Mesendoderm (in vitro differentiated cells): ENCODE data around the gene GSTO2.

Experiments used
- DNase-seq: peaks from one replicate; pipeline ENCODE4 v3.0.0; 2013
- H2AK5ac ChIP-seq: 2 replicates; pipeline ENCODE4 v1.6.1; 2013; ENCODE audit warnings: low read length, inconsistent platforms
- H2BK120ac ChIP-seq: 2 replicates; pipeline ENCODE4 v1.6.1; 2013; ENCODE audit warnings: low read depth, mild to moderate bottlenecking, low read length, moderate library complexity, mixed read lengths
- H2BK15ac ChIP-seq: replicated peaks from 2 replicates; pipeline ENCODE4 v1.6.1; 2013; ENCODE audit warnings: low read depth, mild to moderate bottlenecking, moderate library complexity
- H2BK5ac ChIP-seq: 2 replicates; pipeline ENCODE4 v1.6.1; 2013; ENCODE audit warnings: low read length, inconsistent platforms
- H3K18ac ChIP-seq: 2 replicates; pipeline ENCODE4 v1.6.1; 2013; ENCODE audit warnings: mild to moderate bottlenecking, low read length, mixed read lengths
- H3K23ac ChIP-seq: one replicate; pipeline ENCODE4 v1.6.1; 2013; ENCODE audit warnings: low read length
- H3K27ac ChIP-seq: 2 replicates; pipeline ENCODE4 v1.5.1; 2013; ENCODE audit warnings: low read depth, mild to moderate bottlenecking, inconsistent platforms, low read length, moderate library complexity
- H3K27me3 ChIP-seq: 2 replicates; pipeline ENCODE4 v1.6.1; 2013; ENCODE audit warnings: low read length, control low read depth, mild to moderate bottlenecking, inconsistent platforms; ENCODE audit not compliant: insufficient read depth, poor library complexity
- H3K36me3 ChIP-seq: 2 replicates; pipeline ENCODE4 v1.6.1; 2013; ENCODE audit warnings: low read length, inconsistent platforms; ENCODE audit not compliant: control insufficient read depth, insufficient read depth
- H3K4ac ChIP-seq: one replicate; pipeline ENCODE4 v1.6.1; 2013; ENCODE audit warnings: low read depth, mild to moderate bottlenecking, low read length, moderate library complexity
- H3K4me1 ChIP-seq: 2 replicates; pipeline ENCODE4 v1.6.1; 2013; ENCODE audit warnings: low read depth, low read length, inconsistent platforms; ENCODE audit not compliant: control insufficient read depth
- H3K4me2 ChIP-seq: 2 replicates; pipeline ENCODE4 v1.6.1; 2013; ENCODE audit warnings: low read length
- H3K4me3 ChIP-seq: 2 replicates; pipeline ENCODE4 v1.5.1; 2013; ENCODE audit warnings: mild to moderate bottlenecking, low read length
- H3K56ac ChIP-seq: one replicate; pipeline ENCODE4 v1.6.1; 2013; ENCODE audit warnings: low read length
- H3K79me1 ChIP-seq: 2 replicates; pipeline ENCODE4 v1.6.1; 2013; ENCODE audit warnings: low read length, inconsistent platforms
- H3K79me2 ChIP-seq: 2 replicates; pipeline ENCODE4 v1.6.1; 2013; ENCODE audit warnings: mild to moderate bottlenecking, low read length; ENCODE audit not compliant: control insufficient read depth, insufficient read depth
- H3K9ac ChIP-seq: 2 replicates; pipeline ENCODE4 v1.6.1; 2013; ENCODE audit warnings: low read length, inconsistent platforms
- H4K5ac ChIP-seq: one replicate; pipeline ENCODE4 v1.6.1; 2013; ENCODE audit warnings: low read length
- H4K8ac ChIP-seq: one replicate; pipeline ENCODE4 v1.6.1; 2013; ENCODE audit warnings: low read depth, mild to moderate bottlenecking, control low read depth, low read length, moderate library complexity
- WGBS: extraction: QIAGEN DNeasy Blood & Tissue Kit; methylation state at CpG from one replicate; pipeline ENCODE4 v1.1.7; 2013; ENCODE audit warnings: low lambda C conversion rate, missing lambda C conversion rate; ENCODE audit not compliant: insufficient coverage; ENCODE audit errors: extremely low coverage; 5-methylcytosine and 5-hydroxymethylcytosine counted together

Gene GSTO2

DNA sequence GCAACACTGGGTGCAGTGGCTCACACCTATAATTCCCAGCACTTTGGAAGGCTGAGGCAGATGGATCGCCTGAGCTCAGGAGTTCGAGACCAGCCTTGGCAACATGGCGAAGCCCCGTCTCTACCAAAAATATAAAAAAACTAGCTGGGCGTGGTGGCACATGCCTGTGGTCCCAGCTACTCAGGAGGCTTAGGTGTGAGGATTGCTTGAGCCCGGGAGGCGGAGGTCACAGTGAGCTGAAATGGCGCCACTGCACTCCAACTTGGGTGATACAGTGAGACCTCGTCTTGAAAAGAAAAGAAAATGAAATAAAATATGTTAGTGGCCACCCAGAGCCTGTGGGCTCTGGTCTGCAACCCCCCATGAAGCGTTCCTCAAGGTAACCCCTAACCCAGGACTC is 55.9 kb downstream of the GSTO2 start:
- no peak for DNase-seq
- Histone ChIP-seq H3K27me3 (no peaks in the 10 kb centered on the region), H3K4me2 (no peak overlapping the region), H3K23ac (no peak overlapping the region), H2BK120ac (no peak overlapping the region), H3K4me1 (peaks cover 27% of the 10 kb centered on the region), H2BK15ac (no peak overlapping the region), H3K79me1 (peaks cover 59% of the 10 kb centered on the region), H4K8ac (no peak overlapping the region), H2AK5ac (no peak overlapping the region), H2BK5ac (no peak overlapping the region), H3K79me2 (peaks cover 99% of the 10 kb centered on the region), H3K4me3 (no peak overlapping the region), H3K4ac (no peak overlapping the region), H3K36me3 (no peaks in the 10 kb centered on the region), H3K18ac (no peak overlapping the region), H3K9ac (no peak overlapping the region), H3K56ac (no peak overlapping the region), H4K5ac (no peak overlapping the region), H3K27ac (no peak overlapping the region)
- no CpG with 5 or more reads among the region's 10 CpGs for WGBS

DNA sequence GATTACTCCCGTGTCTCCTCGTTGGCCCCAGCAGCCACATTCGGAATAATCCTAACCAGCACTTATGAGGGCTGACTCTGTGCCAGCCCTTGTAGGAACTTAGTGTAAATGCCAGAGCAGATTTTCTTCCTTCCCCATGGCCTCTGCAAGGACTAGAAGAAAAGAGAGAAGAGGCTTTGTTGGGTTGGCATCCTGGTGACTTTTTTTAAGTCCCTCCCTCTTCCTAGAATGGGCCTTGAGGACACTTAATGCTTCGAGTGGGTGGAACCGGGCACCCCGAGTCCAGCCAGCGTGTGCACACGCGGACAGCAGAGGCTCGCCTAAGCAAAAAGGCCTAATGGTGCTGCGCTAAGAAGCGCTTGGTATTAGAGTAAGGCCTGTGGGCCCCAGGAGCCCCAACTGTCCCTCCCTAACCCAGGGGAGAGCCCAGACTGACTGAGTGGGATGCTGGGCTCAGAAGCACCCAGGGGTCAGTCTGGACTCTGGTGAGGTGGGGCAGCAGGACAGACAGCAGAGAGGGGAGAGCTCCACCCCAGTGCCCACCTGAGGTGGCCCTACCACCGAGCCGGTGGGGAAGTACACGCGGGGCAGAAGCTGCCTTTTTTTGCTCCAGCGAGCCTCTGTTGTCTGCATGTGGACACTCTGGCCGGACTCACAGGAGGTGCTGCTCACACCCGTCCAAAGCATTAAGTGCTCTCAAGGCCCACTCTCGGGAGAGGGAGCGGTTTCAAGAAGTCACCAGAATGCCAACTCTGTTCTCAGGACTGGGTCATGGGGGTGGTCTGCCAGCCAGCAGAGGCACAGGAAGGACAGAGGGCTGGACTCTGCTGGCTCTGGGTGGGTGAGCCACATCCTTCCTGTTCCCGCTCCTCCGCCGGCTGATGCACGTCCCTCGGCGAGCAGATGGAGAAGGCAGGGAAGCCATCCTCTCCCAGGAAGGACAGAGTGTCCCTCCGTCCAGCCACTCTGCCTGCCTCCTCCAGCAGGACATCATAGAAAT is 56.8 kb downstream of the GSTO2 start:
- no peak overlapping the region for H2BK15ac ChIP-seq
- no peaks in the 10 kb centered on the region for H3K36me3 ChIP-seq
- H3K23ac ChIP-seq, result no peak overlapping the region
- no peak overlapping the region for H4K8ac ChIP-seq
- H3K79me2 ChIP-seq, result peaks cover 100% of the 10 kb centered on the region
- H3K27ac ChIP-seq, result no peak overlapping the region
- H2BK120ac ChIP-seq, result no peak overlapping the region
- no peak overlapping the region for H4K5ac ChIP-seq
- no peak overlapping the region for H3K9ac ChIP-seq
- H3K56ac ChIP-seq, result peak overlapping the region; percentile 1
- no peak for DNase-seq
- WGBS, result no CpG with 5 or more reads among the region's 28 CpGs
- H3K79me1 ChIP-seq, result peaks cover 62% of the 10 kb centered on the region
- no peak overlapping the region for H2BK5ac ChIP-seq
- no peaks in the 10 kb centered on the region for H3K27me3 ChIP-seq
- no peak overlapping the region for H2AK5ac ChIP-seq
- peaks cover 35% of the 10 kb centered on the region for H3K4me1 ChIP-seq
- no peak overlapping the region for H3K4me2 ChIP-seq
- no peak overlapping the region for H3K4me3 ChIP-seq
- no peak overlapping the region for H3K4ac ChIP-seq
- H3K18ac ChIP-seq, result no peak overlapping the region

DNA sequence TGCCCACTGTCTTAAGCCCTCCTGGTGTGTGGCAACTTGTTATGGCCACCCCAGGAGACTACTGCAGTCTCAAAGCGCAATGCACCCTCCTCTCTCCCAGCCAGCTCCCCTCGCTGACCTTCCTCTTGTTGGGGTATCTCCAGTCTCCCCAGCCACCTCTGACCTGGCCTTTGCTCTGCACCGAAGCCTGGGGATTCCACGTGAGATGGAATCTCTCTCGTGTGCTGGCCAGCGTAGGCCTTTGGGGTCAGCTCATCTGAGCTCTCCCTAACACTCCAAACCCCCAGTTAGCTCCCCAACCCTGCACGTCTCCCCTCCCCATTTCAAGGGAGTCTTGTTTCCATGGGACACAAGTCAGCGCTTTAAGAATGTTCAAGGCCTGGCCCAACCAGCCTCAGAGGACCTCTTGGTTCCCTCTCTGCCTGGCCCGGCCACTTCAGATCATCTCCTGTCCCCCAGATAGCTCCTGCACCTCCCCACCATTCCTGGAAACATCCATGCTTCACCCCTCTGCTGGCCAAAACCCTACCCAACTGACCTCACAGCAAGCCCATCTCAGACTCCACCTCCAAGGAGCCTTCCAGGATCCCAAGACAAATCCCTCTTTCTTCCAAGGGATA is 58.1 kb downstream of the GSTO2 start:
- H3K36me3 ChIP-seq, result no peaks in the 10 kb centered on the region
- no peak overlapping the region for H3K27ac ChIP-seq
- H3K23ac ChIP-seq, result no peak overlapping the region
- no peak overlapping the region for H4K8ac ChIP-seq
- no peak overlapping the region for H3K4me3 ChIP-seq
- peaks cover 98% of the 10 kb centered on the region for H3K79me2 ChIP-seq
- H3K18ac ChIP-seq, result no peak overlapping the region
- no peak overlapping the region for H2BK15ac ChIP-seq
- H2BK5ac ChIP-seq, result no peak overlapping the region
- H2BK120ac ChIP-seq, result no peak overlapping the region
- no CpG with 5 or more reads among the region's 9 CpGs for WGBS
- no peak overlapping the region for H2AK5ac ChIP-seq
- peaks cover 52% of the 10 kb centered on the region for H3K79me1 ChIP-seq
- DNase-seq, result no peak
- H3K4me1 ChIP-seq, result peaks cover 45% of the 10 kb centered on the region
- no peak overlapping the region for H4K5ac ChIP-seq
- H3K56ac ChIP-seq, result peak overlapping the region; percentile 8
- H3K9ac ChIP-seq, result no peak overlapping the region
- no peaks in the 10 kb centered on the region for H3K27me3 ChIP-seq
- no peak overlapping the region for H3K4me2 ChIP-seq
- H3K4ac ChIP-seq, result no peak overlapping the region

DNA sequence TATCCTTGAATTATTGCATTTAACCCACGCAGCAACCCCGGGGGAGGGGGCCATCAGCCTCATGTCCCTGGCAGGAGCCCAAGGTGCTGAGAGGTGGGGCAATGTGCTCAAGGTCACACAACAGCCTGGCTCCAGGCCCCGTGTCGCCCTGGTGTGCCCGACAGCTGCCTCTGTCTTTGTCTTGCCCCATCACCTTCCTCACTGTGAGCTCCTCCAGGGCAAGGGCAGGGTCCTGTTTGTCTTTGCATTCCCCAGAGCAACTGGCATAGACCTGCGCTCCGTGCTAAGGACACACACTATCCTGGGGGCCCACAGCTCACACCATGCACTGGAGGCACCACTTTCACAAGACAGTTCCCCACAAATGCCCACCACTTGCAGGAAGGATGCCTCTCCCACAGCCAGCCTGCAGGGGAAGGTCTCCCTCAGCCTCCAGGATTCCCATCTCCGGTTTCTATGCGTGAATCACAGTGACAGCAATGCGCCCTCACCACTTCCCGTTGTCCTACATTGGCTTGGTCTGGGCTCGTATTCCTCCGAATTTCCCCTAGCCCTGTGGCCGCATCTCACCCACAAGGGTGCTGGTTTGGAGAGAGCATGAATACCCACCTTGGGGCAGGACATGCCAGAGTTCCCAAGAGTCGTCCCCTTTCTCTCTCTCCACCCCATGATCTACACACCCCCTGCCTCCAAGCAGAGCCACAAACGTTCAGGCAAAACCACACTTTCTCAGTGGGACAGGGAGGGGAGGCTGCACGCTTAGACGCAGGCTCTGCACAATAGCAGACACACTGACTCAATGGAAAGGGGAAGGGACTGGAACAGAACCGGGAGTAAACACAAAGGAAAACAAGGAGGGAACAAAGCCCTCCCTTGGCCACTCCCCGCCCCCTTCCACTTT is 59.0 kb downstream of the GSTO2 start:
- Histone ChIP-seq H3K79me1 (peaks cover 53% of the 10 kb centered on the region), H3K27ac (peak overlapping the region; percentile 49), H2AK5ac (peak overlapping the region; percentile 68), H3K56ac (peak overlapping the region; percentile 88), H2BK120ac (no peak overlapping the region), H2BK5ac (peak overlapping the region; percentile 11), H4K8ac (no peak overlapping the region), H2BK15ac (no peak overlapping the region), H3K27me3 (no peaks in the 10 kb centered on the region), H3K9ac (peak overlapping the region; percentile 66), H3K18ac (peak overlapping the region; percentile 9), H3K36me3 (no peaks in the 10 kb centered on the region), H3K4ac (no peak overlapping the region), H4K5ac (no peak overlapping the region), H3K23ac (peak overlapping the region; percentile 70), H3K79me2 (peaks cover 97% of the 10 kb centered on the region), H3K4me3 (no peak overlapping the region), H3K4me2 (peak overlapping the region; percentile 24), H3K4me1 (peaks cover 52% of the 10 kb centered on the region)
- WGBS, result no CpG with 5 or more reads among the region's 20 CpGs
- DNase-seq, result peak; percentile 64

DNA sequence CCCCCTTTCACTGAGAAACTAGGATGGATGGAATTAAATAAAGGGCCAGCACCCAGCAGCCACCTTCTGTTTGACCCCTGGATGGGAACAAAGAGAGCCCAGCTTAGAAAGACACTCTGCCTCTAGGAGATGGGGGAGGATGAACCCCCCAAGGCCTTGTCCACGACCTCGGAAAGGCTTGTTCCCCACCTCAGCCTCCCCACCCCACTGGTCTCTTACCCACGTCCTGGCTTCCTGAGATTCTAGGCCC is 59.6 kb downstream of the GSTO2 start:
- H3K79me1 ChIP-seq, result peaks cover 56% of the 10 kb centered on the region
- H3K27ac ChIP-seq, result peak overlapping the region; percentile 49
- DNase-seq, result no peak
- H3K36me3 ChIP-seq, result no peaks in the 10 kb centered on the region
- no peak overlapping the region for H2BK120ac ChIP-seq
- no peak overlapping the region for H3K4ac ChIP-seq
- no peak overlapping the region for H2BK15ac ChIP-seq
- WGBS, result no CpG with 5 or more reads among the region's 3 CpGs
- H3K4me2 ChIP-seq, result no peak overlapping the region
- H3K56ac ChIP-seq, result peak overlapping the region; percentile 88
- H4K5ac ChIP-seq, result no peak overlapping the region
- peak overlapping the region; percentile 66 for H3K9ac ChIP-seq
- H2BK5ac ChIP-seq, result peak overlapping the region; percentile 51
- peaks cover 56% of the 10 kb centered on the region for H3K4me1 ChIP-seq
- H4K8ac ChIP-seq, result no peak overlapping the region
- H2AK5ac ChIP-seq, result peak overlapping the region; percentile 70
- H3K18ac ChIP-seq, result peak overlapping the region; percentile 9
- H3K79me2 ChIP-seq, result peaks cover 97% of the 10 kb centered on the region
- peak overlapping the region; percentile 69 for H3K23ac ChIP-seq
- H3K4me3 ChIP-seq, result no peak overlapping the region
- H3K27me3 ChIP-seq, result no peaks in the 10 kb centered on the region
